B cell (primary cell): Measurements from ENCODE around the gene ADAMTSL1. TPM values are rescaled to one million over a fixed set of nuclear protein-coding genes. Genes with fewer than 3 reads are reported as not detected.

ENCODE experiments used
- ATAC-seq: fragments of 200-7000 bp; cut with Tn5 transposase; one replicate; pipeline ENCODE4 v1.10.0; 2021; ENCODE audit warnings: low read depth, mild to moderate bottlenecking, moderate number of reproducible peaks, moderate library complexity
- CTCF ChIA-PET: fragments of 350-600 bp; sonication (Branson Sonifier 250); formaldehyde crosslinking; loops from one replicate; lab custom pipeline; 2021; ENCODE audit warnings: antibody characterized with exemption, inconsistent platforms; lab: Charles Lee
- POLR2A ChIA-PET: fragments of 350-600 bp; sonication (Branson Sonifier 250); formaldehyde crosslinking; loops from one replicate; lab custom pipeline; 2021; ENCODE audit warnings: antibody characterized with exemption; lab: Charles Lee
- DNase-seq: peaks from one replicate; pipeline ENCODE4 v3.0.0; 2013
- H2AFZ ChIP-seq: 2 replicates; pipeline ENCODE4 v1.6.1; 2012; ENCODE audit warnings: mild to moderate bottlenecking, low read depth, low read length; ENCODE audit not compliant: insufficient read depth, poor library complexity, severe bottlenecking
- H3K27ac ChIP-seq, 2 donors: 1 replicate in 1 of 2; 2 replicates in 1 of 2; pipeline ENCODE4 v1.5.1; 2012 to 2013; ENCODE audit warnings: low read length in 2 of 2, mild to moderate bottlenecking in 2 of 2, moderate library complexity in 1 of 2
- H3K27me3 ChIP-seq, 4 experiments: fragments of 200-600 bp in 1 of 4; sonication (generic) in 1 of 4; replicated peaks in 1 of 4; 1 replicate in 2 of 4; 2 replicates in 2 of 4; pipeline versions ENCODE4 v1.6.1 to v1.7.0; 2013 to 2016; ENCODE audit warnings: low read length in 3 of 4, mild to moderate bottlenecking in 2 of 4, mixed read lengths in 1 of 4, moderate library complexity in 1 of 4; ENCODE audit not compliant: insufficient read depth in 4 of 4, control insufficient read depth in 3 of 4; ENCODE audit errors: control extremely low read depth in 1 of 4
- H3K36me3 ChIP-seq, 2 experiments: replicated peaks in 1 of 2; 1 replicate in 1 of 2; 2 replicates in 1 of 2; pipeline versions ENCODE4 v1.6.1 to v1.7.1; 2013; ENCODE audit warnings: low read length in 1 of 2; ENCODE audit not compliant: insufficient read depth in 2 of 2, control insufficient read depth in 1 of 2; ENCODE audit errors: control extremely low read depth in 1 of 2, extremely low read depth in 1 of 2
- H3K4me1 ChIP-seq, 2 donors: fragments of 200-600 bp in 1 of 2; sonication (generic) in 1 of 2; 1 replicate in 1 of 2; 2 replicates in 1 of 2; pipeline versions ENCODE4 v1.5.1 to v1.6.1; 2013 to 2017; ENCODE audit warnings: low read length in 2 of 2; ENCODE audit not compliant: control insufficient read depth in 2 of 2, insufficient read depth in 2 of 2
- H3K4me2 ChIP-seq: replicated peaks from 2 replicates; pipeline ENCODE3; 2012; ENCODE audit warnings: mild to moderate bottlenecking, low read depth, low read length; ENCODE audit not compliant: poor library complexity, severe bottlenecking
- H3K4me3 ChIP-seq, 5 experiments: fragments of 200-600 bp in 1 of 5; sonication (generic) in 1 of 5; 1 replicate in 3 of 5; 2 replicates in 2 of 5; pipeline versions ENCODE4 v1.5.1 to v1.7.0; 2011 to 2016; ENCODE audit warnings: low read length in 4 of 5, mild to moderate bottlenecking in 4 of 5, low read depth in 2 of 5, control low read depth in 1 of 5, moderate library complexity in 1 of 5; ENCODE audit not compliant: insufficient read depth in 1 of 5; ENCODE audit errors: control extremely low read depth in 1 of 5, extremely low read depth in 1 of 5
- H3K79me2 ChIP-seq: fragments of 200-600 bp; sonication (generic); one replicate; pipeline ENCODE4 v1.6.0; 2016; ENCODE audit warnings: low read length; ENCODE audit not compliant: control insufficient read depth, insufficient read depth
- H3K9ac ChIP-seq: fragments of 200-600 bp; sonication (generic); 2 replicates; pipeline ENCODE4 v1.6.1; 2017; ENCODE audit warnings: mild to moderate bottlenecking, low read length, moderate library complexity
- H3K9me3 ChIP-seq, 3 donors: one replicate each; pipeline versions ENCODE4 v1.6.1 to v1.7.1; 2013; ENCODE audit warnings: low read length in 2 of 3; ENCODE audit not compliant: control insufficient read depth in 2 of 3, insufficient read depth in 1 of 3; ENCODE audit errors: control extremely low read depth in 1 of 3
- H4K20me1 ChIP-seq: 2 replicates; pipeline ENCODE4 v1.6.0; 2012; ENCODE audit warnings: mild to moderate bottlenecking, low read length; ENCODE audit not compliant: insufficient read depth, control insufficient read depth, poor library complexity, severe bottlenecking
- H3K27ac Mint-ChIP-seq: one replicate; pipeline ENCODE4 v1.8.0; 2021; ENCODE audit warnings: mixed read lengths
- H3K27me3 Mint-ChIP-seq: one replicate; pipeline ENCODE4 v1.8.0; 2021; ENCODE audit warnings: mixed read lengths
- H3K4me1 Mint-ChIP-seq: one replicate; pipeline ENCODE4 v1.8.0; 2021; ENCODE audit warnings: mixed read lengths
- H3K4me3 Mint-ChIP-seq: one replicate; pipeline ENCODE4 v1.8.0; 2021; ENCODE audit warnings: mixed read lengths
- H3K9me3 Mint-ChIP-seq: one replicate; pipeline ENCODE4 v1.8.0; 2022; ENCODE audit warnings: mixed read lengths; ENCODE audit not compliant: insufficient read depth
- EZH2 ChIP-seq: IDR thresholded peaks from 2 replicates; pipeline ENCODE4 v1.6.1; 2012; ENCODE audit warnings: borderline replicate concordance, low read depth, mild to moderate bottlenecking, moderate library complexity, low read length; ENCODE audit not compliant: insufficient read depth, poor library complexity, severe bottlenecking
- WGBS: methylation state at CpG from one replicate; pipeline ENCODE4 v1.1.5; 2013; ENCODE audit warnings: missing lambda C conversion rate; ENCODE audit not compliant: insufficient coverage; 5-methylcytosine and 5-hydroxymethylcytosine counted together
- intact Hi-C: fragments of 100-400 bp; cut with micrococcal nuclease; formaldehyde crosslinking; loops from one replicate; pipeline ENCODE4 v1.10.0; 2022
- polyA plus RNA-seq: library from polyadenylated mRNA; depleted of rRNA; stranded (reverse); fragments of >200 nt; gene quantifications from 2 replicates; pipeline ENCODE4 v1.2.3, GENCODE V29; 2012
- total RNA-seq, 2 donors: library from RNA; stranded (reverse); fragments of 120-200 nt in 1 of 2; gene quantifications; 1 replicate in 1 of 2; 2 replicates in 1 of 2; pipeline versions ENCODE4 v1.2.3 to v1.2.4, GENCODE V29; 2013 to 2022
- TF ChIP-seq, protein P1 (sequence below): fragments of 200-600 bp; IDR thresholded peaks from one replicate; pipeline ENCODE4 v1.8.0; 2022; ENCODE audit warnings: antibody characterized with exemption, mild to moderate bottlenecking

Gene ADAMTSL1
- total and polyA plus RNA-seq, 2 donors (not counting 1 experiment from before 2014, with no cell fraction given): not detected

DNA sequence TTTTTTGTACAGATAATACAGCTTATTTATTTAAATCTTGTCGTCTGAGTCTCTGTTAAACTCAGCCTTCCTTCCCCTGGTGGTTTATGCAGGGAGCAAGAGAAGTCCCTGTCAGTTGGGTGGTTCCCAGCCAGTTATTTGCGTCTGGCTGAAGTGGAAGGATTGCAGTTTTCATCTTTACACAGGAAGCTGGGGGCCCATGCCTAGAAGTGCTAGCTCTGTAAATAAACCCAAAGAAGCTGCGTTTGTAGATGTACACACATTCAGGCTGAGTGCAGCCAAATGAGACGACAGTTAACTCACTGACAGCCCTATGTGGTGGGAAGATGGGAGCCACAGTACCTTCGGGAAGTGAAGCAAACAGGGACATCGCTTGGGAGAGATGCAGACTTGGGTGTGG is 437.0 kb downstream of the ADAMTSL1 start:
- intact Hi-C loops: no loop called here
- POLR2A ChIA-PET: no interaction called here

DNA sequence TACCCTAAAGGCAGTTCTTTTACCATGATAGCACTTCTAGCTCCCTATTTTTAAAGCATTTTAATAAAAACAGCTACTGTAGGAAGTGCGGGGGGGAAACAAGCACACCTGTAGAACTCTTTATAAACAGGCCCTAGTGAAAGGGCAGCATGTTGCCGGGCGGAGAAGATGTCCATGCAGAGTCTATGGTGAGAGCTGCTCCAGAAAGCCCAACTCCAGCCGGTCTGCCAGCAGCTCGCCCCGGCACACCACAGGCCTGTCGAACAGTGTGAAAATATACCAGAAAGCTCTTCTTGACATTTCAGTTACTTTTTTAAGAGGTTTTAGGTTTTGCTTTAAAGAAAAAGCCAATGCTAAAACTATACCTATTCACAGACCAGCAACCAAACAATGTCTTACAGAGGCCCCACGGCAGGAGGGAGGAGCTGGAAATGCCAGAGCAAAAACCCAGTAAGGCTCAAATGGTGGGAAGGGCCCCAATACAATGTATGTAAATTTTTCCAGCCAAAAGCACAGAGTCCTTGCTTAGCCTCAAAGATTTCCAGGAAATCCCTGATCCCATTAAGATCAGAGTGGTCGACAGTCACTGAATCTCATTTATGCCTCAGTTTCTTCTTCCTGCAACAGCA is 437.9 kb downstream of the ADAMTSL1 start:
- no peaks in the 10 kb centered on the region for H3K36me3 ChIP-seq
- Mint-ChIP-seq H3K27ac (no peak overlapping the region), H3K27me3 (peaks cover 8% of the 10 kb centered on the region), H3K4me1 (no peaks in the 10 kb centered on the region), H3K9me3 (no peaks in the 10 kb centered on the region), H3K4me3 (no peak overlapping the region)
- H4K20me1 ChIP-seq: no peaks in the 10 kb centered on the region
- ATAC-seq: no peak
- no peak overlapping the region for H3K4me3 ChIP-seq
- no peak overlapping the region for H2AFZ ChIP-seq
- H3K9ac ChIP-seq: no peak overlapping the region
- intact Hi-C loops: no loop called here
- DNase-seq: no peak
- 98% methylated on average over 4 of the region's 9 CpGs for WGBS
- ChIA-PET POLR2A (no interaction called here), CTCF (no interaction called here)
- no peak for TF ChIP-seq EZH2
- TF ChIP-seq, protein P1, sequence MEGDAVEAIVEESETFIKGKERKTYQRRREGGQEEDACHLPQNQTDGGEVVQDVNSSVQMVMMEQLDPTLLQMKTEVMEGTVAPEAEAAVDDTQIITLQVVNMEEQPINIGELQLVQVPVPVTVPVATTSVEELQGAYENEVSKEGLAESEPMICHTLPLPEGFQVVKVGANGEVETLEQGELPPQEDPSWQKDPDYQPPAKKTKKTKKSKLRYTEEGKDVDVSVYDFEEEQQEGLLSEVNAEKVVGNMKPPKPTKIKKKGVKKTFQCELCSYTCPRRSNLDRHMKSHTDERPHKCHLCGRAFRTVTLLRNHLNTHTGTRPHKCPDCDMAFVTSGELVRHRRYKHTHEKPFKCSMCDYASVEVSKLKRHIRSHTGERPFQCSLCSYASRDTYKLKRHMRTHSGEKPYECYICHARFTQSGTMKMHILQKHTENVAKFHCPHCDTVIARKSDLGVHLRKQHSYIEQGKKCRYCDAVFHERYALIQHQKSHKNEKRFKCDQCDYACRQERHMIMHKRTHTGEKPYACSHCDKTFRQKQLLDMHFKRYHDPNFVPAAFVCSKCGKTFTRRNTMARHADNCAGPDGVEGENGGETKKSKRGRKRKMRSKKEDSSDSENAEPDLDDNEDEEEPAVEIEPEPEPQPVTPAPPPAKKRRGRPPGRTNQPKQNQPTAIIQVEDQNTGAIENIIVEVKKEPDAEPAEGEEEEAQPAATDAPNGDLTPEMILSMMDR: no peak
- H3K27me3 ChIP-seq: no peaks in the 10 kb centered on the region
- H3K79me2 ChIP-seq: no peaks in the 10 kb centered on the region
- H3K4me2 ChIP-seq: no peak overlapping the region
- H3K27ac ChIP-seq: no peak overlapping the region
- H3K4me1 ChIP-seq: no peaks in the 10 kb centered on the region
- H3K9me3 ChIP-seq: peaks cover 0 to 3% (median 0%) of the 10 kb centered on the region in 3 donors

More for the DNA sequence above, 437.0 kb downstream of the ADAMTSL1 start:
- no peaks in the 10 kb centered on the region for H3K36me3 ChIP-seq
- no peak overlapping the region for H3K4me2 ChIP-seq
- ATAC-seq (no peak), DNase-seq (no peak)
- no peak overlapping the region for H3K27ac ChIP-seq
- H3K4me1 ChIP-seq: no peaks in the 10 kb centered on the region
- CTCF ChIA-PET: interaction anchor here (0.6 kb wide), 1 partner anchor 21 kb away, joined by 4 read pairs; no protein-coding TSS in a partner anchor
- no peak for TF ChIP-seq EZH2
- TF ChIP-seq, protein P1: no peak
- no peak overlapping the region for H3K4me3 Mint-ChIP-seq
- no peaks in the 10 kb centered on the region for H3K4me1 Mint-ChIP-seq
- H3K4me3 ChIP-seq: no peak overlapping the region
- H3K27me3 Mint-ChIP-seq: peaks cover 8% of the 10 kb centered on the region
- no peak overlapping the region for H2AFZ ChIP-seq
- H3K9me3 Mint-ChIP-seq: no peaks in the 10 kb centered on the region
- H3K79me2 ChIP-seq: no peaks in the 10 kb centered on the region
- no peaks in the 10 kb centered on the region for H4K20me1 ChIP-seq
- H3K27ac Mint-ChIP-seq: no peak overlapping the region
- 19% methylated on average over 2 of the region's 6 CpGs for WGBS
- no peak overlapping the region for H3K9ac ChIP-seq
- H3K9me3 ChIP-seq: peaks cover 0 to 7% (median 0%) of the 10 kb centered on the region in 3 donors
- no peaks in the 10 kb centered on the region for H3K27me3 ChIP-seq
